ENCODE results near the gene TROAP.
A peak's percentile ranks its signal among the peaks of the same experiment; 100 is the strongest.

Gene TROAP

DNA sequence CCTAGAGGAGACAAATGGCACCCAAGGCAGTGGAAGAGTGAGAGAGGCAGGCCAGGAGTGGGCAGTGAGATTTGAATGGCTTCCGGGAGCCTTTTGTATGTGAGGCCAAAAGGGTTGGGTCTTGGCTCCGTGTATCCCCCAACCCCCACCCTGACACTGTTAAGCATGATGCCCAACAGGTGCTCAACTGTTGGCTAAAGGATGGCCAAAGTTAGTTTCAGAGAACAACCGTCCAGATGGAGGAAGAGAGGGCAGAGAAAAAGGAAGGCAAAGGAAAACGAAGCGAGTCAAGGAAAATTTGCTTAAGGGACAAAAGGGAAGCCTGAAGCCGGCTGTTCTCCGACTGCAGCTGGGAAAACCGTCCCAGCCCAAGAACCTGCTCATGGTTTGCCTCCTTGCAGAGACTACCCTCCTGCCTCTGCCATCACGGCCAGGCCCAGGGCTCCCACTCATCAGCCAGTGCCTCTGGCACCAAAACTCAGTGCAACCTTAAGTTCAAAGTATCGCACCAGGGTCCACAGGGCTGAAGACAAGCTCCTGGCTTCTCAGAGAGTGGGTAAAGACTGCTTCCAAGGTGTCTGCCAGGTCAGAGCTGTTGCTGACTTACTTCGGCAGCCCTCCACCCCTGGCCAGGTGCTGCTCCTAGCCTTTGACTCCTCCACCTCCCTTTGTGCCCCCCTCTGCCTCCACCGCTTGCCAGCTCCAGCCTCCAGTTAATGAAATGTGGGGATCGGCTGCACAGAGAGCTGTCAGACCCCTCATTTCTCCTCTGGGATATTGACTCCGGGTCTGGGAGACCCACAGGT is 18.1 kb downstream of the TROAP start:
- peaks cover 79% of the 10 kb centered on the region for H3K27me3 ChIP-seq (ENCODE audit: control insufficient read depth, insufficient read depth, low read length)
- peaks cover 50% of the 10 kb centered on the region for H3K4me1 ChIP-seq (ENCODE audit: control insufficient read depth, insufficient read depth, low read length)
- no peaks in the 10 kb centered on the region for H3K36me3 ChIP-seq (ENCODE audit: control insufficient read depth, insufficient read depth, low read length)
- no peak overlapping the region for H3K9ac ChIP-seq (ENCODE audit: low read length)
- H3K4me3 ChIP-seq (ENCODE audit: low read length), result no peak overlapping the region
- H3K9me3 ChIP-seq (ENCODE audit: control insufficient read depth, low read length), result no peaks in the 10 kb centered on the region

DNA sequence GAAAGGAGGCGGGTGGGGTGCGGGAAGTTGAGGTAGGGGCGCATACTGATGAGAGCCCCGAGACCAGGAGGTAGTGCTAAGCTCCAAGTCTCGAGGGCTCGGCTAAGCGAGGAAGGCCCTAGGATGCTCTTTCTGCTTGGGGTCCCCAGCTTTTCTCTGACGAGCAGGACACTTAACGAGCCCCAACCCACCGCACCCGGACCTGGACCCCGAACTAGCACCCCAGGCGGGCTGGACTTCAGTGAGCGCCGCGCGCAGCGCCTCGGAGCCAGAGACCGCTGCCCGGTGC is 18.7 kb downstream of the TROAP start:
- H3K4me1 ChIP-seq (ENCODE audit: control insufficient read depth, insufficient read depth, low read length), result peaks cover 51% of the 10 kb centered on the region
- no peak overlapping the region for H3K4me3 ChIP-seq (ENCODE audit: low read length)
- no peaks in the 10 kb centered on the region for H3K36me3 ChIP-seq (ENCODE audit: control insufficient read depth, insufficient read depth, low read length)
- H3K9ac ChIP-seq (ENCODE audit: low read length), result no peak overlapping the region
- peaks cover 79% of the 10 kb centered on the region for H3K27me3 ChIP-seq (ENCODE audit: control insufficient read depth, insufficient read depth, low read length)
- H3K9me3 ChIP-seq (ENCODE audit: control insufficient read depth, low read length), result no peaks in the 10 kb centered on the region

DNA sequence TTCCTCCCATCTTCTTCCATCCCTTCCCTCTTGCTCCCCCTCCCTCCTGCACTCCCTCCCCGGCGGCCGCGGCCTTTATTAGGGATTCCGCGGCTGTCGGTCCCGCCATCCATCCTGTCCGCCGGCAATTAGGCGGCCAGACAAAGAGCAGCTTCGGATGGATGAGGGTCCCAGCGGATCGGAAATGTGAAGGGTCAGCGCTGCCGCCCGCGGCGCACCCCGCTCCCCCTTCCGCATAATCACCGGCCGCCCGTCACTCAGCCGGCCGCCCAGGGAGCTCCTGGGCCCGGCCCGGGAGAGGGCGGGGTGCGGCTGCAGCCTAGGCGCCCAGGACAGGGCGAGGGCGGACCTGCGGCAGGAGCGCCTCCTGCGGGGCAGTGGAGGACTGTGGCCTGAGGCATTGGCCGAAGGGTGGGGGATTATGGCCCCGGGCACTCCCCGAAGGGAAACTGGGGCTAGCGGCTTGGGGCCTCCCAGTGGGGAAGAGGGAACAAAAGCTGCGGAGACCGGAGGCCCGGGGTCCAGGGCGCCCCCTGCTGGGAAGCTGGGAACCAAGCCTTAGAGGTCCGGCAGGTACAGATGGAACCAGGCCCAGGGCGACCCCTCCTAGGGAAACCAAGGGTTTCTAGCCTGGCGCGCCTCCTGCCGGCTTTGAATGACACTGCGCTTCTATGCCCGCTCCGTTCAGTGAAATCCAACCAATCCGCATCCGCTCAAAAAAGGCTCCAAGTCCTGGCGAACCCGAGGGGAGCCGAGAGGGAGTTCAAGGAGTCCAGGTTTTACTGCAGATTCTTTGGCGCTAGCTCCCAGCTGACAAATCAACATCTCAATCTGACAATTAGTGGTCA is 19.2 kb downstream of the TROAP start:
- H3K36me3 ChIP-seq (ENCODE audit: control insufficient read depth, insufficient read depth, low read length), result no peaks in the 10 kb centered on the region
- no peaks in the 10 kb centered on the region for H3K9me3 ChIP-seq (ENCODE audit: control insufficient read depth, low read length)
- no peak overlapping the region for H3K4me3 ChIP-seq (ENCODE audit: low read length)
- peaks cover 79% of the 10 kb centered on the region for H3K27me3 ChIP-seq (ENCODE audit: control insufficient read depth, insufficient read depth, low read length)
- no peak overlapping the region for H3K9ac ChIP-seq (ENCODE audit: low read length)
- H3K4me1 ChIP-seq (ENCODE audit: control insufficient read depth, insufficient read depth, low read length), result peaks cover 52% of the 10 kb centered on the region

DNA sequence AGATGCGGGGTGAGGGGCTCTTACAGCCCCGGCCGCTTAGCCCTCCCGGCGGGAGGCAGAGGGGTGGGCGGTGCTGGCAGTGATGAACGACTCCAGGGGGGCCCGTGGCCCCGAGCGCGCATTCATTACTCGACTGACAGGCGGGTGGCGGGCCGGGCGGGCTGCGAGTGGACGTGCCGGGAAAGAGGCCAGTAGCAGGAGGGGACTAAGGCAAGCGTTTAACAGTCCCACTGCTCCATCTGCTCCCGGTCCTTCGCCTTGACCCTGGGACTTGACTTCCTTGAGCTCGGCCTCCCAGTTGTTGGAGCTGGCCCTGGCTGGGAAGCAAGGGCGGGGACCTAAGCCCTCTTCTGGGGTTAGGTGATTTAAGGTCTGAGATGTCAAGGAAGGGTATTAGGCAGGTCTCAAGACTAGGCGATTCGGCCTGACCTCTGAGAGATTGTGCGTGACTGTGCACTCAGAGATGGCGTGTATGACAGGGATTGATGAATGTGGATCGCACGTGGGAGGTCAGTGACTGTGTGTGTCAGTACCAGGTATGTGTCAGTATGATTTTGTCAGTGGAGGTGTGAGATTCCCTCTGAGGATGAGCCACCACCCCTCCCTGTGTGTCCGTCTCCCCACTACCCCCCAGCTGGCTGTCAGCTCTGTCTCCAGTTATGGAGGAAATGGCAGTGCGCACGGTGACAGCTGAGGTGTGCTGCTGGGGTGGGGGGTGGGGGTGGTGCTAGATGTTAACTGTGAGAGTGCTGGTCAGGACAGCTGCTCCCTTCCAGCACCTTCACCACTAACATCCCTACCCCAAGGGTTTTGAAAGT is 20.1 kb downstream of the TROAP start:
- no peaks in the 10 kb centered on the region for H3K9me3 ChIP-seq (ENCODE audit: control insufficient read depth, low read length)
- no peak overlapping the region for H3K9ac ChIP-seq (ENCODE audit: low read length)
- H3K27me3 ChIP-seq (ENCODE audit: control insufficient read depth, insufficient read depth, low read length), result peaks cover 79% of the 10 kb centered on the region
- no peaks in the 10 kb centered on the region for H3K36me3 ChIP-seq (ENCODE audit: control insufficient read depth, insufficient read depth, low read length)
- H3K4me1 ChIP-seq (ENCODE audit: control insufficient read depth, insufficient read depth, low read length), result peaks cover 58% of the 10 kb centered on the region
- no peak overlapping the region for H3K4me3 ChIP-seq (ENCODE audit: low read length)

DNA sequence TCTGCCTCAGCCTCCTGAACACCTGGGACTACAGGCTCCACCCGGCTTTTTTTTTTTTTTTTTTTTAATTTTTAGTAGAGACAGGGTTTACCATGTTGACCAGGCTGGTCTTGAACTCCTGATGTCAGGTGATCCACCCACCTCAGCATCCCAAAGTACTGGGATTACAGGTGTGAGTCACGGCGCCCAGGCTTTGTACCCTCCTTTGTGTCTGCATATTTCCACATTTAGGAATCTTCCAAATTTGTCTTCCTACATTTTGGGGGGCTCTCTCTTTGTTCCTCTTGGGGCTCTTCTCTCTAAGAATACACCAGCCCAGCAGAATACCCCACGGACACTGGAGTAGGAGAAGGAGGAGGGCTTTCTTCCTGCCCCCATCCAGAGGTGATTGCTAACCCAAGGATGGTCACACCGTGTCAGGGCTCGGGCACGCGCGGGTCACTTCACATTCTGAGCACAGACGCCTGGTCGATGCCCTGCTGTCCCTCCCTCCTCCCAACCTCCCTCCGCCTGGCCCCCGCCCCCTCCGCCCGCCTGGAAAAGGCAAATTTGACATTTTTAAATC is 21.5 kb downstream of the TROAP start:
- H3K9ac ChIP-seq (ENCODE audit: low read length), result no peak overlapping the region
- peaks cover 68% of the 10 kb centered on the region for H3K4me1 ChIP-seq (ENCODE audit: control insufficient read depth, insufficient read depth, low read length)
- peaks cover 72% of the 10 kb centered on the region for H3K27me3 ChIP-seq (ENCODE audit: control insufficient read depth, insufficient read depth, low read length)
- H3K4me3 ChIP-seq (ENCODE audit: low read length), result no peak overlapping the region
- H3K36me3 ChIP-seq (ENCODE audit: control insufficient read depth, insufficient read depth, low read length), result no peaks in the 10 kb centered on the region
- no peaks in the 10 kb centered on the region for H3K9me3 ChIP-seq (ENCODE audit: control insufficient read depth, low read length)

DNA sequence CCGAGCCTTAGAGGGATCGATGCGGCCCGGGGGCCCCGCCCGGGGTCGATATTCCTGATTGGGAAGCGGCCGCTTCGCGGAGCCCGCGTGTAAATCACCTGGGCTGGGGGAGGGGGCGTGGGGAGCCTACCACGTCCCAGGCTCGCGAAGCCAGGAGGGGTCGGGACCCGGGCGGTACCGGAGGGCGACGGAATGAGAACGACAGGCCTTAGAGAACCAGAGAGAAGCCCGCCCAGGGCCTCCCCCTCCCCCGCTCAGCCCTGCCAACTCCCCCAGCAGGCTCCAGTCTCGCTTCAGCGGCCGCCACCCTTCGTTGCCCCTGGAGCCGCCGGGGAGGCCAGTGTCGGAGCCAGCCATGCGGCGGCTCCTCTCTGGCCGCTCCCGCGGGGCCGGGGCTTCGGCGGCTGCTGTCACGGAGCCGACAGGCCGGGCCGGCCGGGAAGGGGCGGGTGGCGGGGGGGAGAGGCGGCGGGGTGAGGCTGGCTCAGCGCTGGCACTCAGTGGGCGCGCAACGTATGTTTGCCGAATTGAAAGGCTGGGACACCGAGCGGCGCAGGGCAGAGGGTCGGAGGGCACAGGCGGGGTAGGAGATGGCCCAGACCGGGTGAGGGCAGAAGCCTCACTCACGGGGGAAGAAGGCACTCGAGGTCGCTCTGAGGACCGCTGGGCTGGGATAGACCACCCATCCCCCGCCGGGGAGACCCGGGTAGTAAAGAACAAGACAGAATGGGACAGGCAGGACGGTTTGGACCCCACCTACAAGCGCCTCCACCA is 22.2 kb downstream of the TROAP start:
- Histone ChIP-seq H3K9me3 (ENCODE audit: control insufficient read depth, low read length) (no peaks in the 10 kb centered on the region), H3K27me3 (ENCODE audit: control insufficient read depth, insufficient read depth, low read length) (peaks cover 72% of the 10 kb centered on the region), H3K4me1 (ENCODE audit: control insufficient read depth, insufficient read depth, low read length) (peaks cover 68% of the 10 kb centered on the region), H3K4me3 (ENCODE audit: low read length) (peak overlapping the region; percentile 14), H3K9ac (ENCODE audit: low read length) (no peak overlapping the region), H3K36me3 (ENCODE audit: control insufficient read depth, insufficient read depth, low read length) (no peaks in the 10 kb centered on the region)

DNA sequence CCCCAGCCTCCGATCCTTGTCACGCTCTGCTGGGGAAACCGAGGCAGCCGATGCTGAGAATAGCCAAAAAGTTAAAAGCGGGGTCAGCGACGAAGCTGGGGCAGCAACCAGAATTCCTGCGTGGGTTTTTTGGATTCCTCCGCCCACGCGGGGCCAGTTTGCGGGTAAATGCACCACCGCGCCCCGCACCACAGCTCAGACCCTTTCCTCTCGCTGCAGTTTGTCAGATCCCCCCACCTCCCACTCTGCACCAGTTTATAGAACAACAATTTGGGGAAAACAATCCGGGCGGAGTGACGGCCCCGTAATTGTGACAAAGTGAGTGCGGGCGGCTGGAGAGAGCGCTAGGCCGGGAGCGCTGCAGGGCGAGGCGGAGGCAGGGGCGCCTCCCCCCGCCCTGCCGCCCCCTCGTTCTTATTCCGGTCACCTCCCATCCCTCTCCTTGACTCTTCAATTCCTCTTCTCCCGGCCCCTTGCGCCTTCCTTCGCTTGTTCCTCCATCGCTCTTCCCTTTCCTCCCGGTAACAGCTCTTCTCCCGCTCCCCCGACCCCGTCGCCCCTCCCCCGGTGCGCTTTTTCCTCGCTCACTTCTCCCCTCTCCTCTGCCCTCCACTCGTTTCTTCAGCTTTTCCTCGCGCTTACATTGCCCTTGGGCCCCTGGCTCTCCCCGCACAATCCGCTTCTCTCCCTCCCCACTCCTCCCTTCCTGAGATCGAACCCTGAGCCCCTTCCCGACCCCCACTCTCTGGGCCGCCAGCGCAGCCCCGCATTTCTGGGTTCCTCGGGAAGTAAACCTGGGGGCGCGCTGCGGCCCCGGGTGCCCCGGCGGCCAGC is 23.0 kb downstream of the TROAP start:
- Histone ChIP-seq H3K36me3 (ENCODE audit: control insufficient read depth, insufficient read depth, low read length) (no peaks in the 10 kb centered on the region), H3K4me1 (ENCODE audit: control insufficient read depth, insufficient read depth, low read length) (peaks cover 68% of the 10 kb centered on the region), H3K27me3 (ENCODE audit: control insufficient read depth, insufficient read depth, low read length) (peaks cover 69% of the 10 kb centered on the region), H3K9ac (ENCODE audit: low read length) (peak overlapping the region; percentile 15), H3K9me3 (ENCODE audit: control insufficient read depth, low read length) (no peaks in the 10 kb centered on the region), H3K4me3 (ENCODE audit: low read length) (peak overlapping the region; percentile 15)

DNA sequence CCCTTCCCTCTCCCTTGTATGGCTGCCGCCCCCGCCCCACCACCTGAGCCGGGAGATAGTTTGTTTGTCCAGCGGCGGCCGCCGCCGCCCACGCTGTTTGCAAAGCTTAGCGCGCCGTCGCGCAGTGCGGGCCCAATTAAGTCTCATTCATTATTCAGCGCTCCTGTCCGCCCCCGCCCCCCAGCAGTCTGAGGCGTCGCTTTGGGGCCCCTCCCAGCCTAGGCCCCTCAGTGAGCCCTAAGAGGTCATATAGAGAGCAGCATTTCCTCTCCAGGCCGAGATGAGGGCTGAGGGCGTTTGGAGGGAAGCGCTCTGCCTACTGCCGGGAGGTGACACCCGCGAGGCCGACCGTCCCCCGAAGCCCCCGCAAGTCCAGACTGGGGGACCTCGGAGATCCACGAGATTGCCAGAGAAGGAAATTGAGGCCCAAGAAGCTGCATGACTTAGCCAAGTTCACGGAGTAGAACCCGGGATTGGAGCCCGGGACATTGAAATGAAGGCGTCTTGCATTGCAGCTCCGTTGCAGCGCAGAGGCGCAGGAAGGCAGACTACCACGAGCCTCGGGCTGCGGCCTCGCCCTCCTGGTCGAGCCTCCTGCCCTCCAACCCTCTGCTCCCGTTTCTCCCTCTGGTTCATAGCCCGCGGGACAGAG is 23.7 kb downstream of the TROAP start, which contains the start of gene DNAJC22:
TSS of gene DNAJC22 (plus strand) at position 230 of the 652 bp plus-strand sequence. CDS start 1,985 bp downstream, outside the sequence.
- peak within 1 kb of the TSS; percentile 67 for H3K9ac ChIP-seq (ENCODE audit: low read length)
- peaks cover 67% of the 10 kb centered on the region for H3K4me1 ChIP-seq (ENCODE audit: control insufficient read depth, insufficient read depth, low read length)
- H3K9me3 ChIP-seq (ENCODE audit: control insufficient read depth, low read length), result no peaks in the 10 kb centered on the region
- peaks cover 62% of the 10 kb centered on the region for H3K27me3 ChIP-seq (ENCODE audit: control insufficient read depth, insufficient read depth, low read length)
- H3K4me3 ChIP-seq (ENCODE audit: low read length), result peak within 1 kb of the TSS; percentile 15
- no peaks in the 10 kb centered on the region for H3K36me3 ChIP-seq (ENCODE audit: control insufficient read depth, insufficient read depth, low read length)

DNA sequence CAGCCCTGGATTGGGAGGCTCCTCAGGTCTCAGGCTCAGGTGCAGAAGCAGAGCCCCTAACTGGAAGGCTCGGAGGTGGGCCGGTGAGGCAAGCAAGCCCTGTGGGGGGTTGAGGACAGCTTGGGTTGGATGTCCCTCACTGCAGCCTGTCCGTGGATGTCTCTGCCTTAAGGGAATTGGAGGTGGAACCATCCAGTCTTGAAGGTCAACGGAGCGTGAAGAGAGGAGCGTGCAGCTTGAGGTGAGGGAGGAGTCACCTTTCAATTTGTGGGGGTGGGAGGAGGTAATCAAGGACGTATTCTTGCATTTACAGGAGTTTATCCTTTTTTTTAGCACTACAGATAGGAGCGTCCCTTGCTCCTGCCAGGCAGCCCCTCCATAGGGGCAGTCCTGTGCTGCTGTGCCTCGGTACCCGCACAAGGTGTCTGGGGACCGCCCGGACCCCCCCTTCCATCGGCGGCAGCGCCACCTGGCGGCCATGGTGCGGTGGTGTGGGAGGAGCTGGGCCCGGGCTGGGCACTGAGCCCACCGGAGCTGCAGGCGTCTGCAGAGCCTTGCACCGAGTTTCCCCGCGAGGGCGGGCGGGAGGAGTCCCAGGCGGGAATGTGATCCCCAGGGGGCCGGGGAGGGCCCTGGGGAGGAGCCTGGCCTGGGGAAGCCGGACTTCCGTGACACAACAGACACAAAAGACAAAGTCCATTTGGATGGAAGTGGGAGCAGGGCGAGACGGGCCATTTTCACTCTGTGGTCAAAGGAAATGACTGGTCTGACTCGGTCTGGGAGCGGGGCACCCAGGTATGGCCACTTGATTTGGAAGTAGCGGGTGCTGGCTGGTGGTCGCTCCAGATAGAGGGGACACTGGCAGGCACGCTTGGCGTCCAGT is 24.5 kb downstream of the TROAP start:
- no peaks in the 10 kb centered on the region for H3K36me3 ChIP-seq (ENCODE audit: control insufficient read depth, insufficient read depth, low read length)
- peak overlapping the region; percentile 15 for H3K4me3 ChIP-seq (ENCODE audit: low read length)
- peaks cover 55% of the 10 kb centered on the region for H3K27me3 ChIP-seq (ENCODE audit: control insufficient read depth, insufficient read depth, low read length)
- H3K4me1 ChIP-seq (ENCODE audit: control insufficient read depth, insufficient read depth, low read length), result peaks cover 59% of the 10 kb centered on the region
- peak overlapping the region; percentile 67 for H3K9ac ChIP-seq (ENCODE audit: low read length)
- no peaks in the 10 kb centered on the region for H3K9me3 ChIP-seq (ENCODE audit: control insufficient read depth, low read length)

All from mucosa of stomach (tissue), 1 donor.